HEK293 (cell line): ENCODE measurements around the gene MAGI1.

Experiments used
- CTCF ChIA-PET: fragments of 350-600 bp; formaldehyde crosslinking; extraction: SDS; loops from one replicate; lab custom pipeline; 2021; ENCODE audit warnings: antibody characterized with exemption; lab: Yijun Ruan, JAX
- POLR2A ChIA-PET: fragments of 300-600 bp; formaldehyde crosslinking; extraction: SDS; loops from one replicate; lab custom pipeline; 2020; ENCODE audit warnings: antibody characterized with exemption, inconsistent platforms; lab: Yijun Ruan, JAX
- H3K27ac ChIP-seq: fragments of 200-500 bp; sonication (Bioruptor generic); 2 replicates; pipeline ENCODE4 v1.5.1; 2014; ENCODE audit warnings: low read depth, low read length, control low read depth, inconsistent platforms; ENCODE audit errors: extremely low read depth
- H3K36me3 ChIP-seq, 2 experiments: fragments of 200-500 bp in 1 of 2; sonication (Bioruptor generic) in 1 of 2; 1 replicate in 1 of 2; 2 replicates in 1 of 2; pipeline ENCODE4 v1.5.1; 2014 to 2017; ENCODE audit warnings: inconsistent platforms in 2 of 2, low read length in 2 of 2; ENCODE audit not compliant: control insufficient read depth in 2 of 2, insufficient read depth in 1 of 2
- H3K4me1 ChIP-seq: fragments of 200-500 bp; sonication (Bioruptor generic); 2 replicates; pipeline ENCODE4 v1.5.1; 2014; ENCODE audit warnings: mild to moderate bottlenecking, low read length, inconsistent platforms; ENCODE audit not compliant: control insufficient read depth, insufficient read depth
- H3K4me3 ChIP-seq: 2 replicates; pipeline ENCODE4 v1.5.1; 2011; ENCODE audit warnings: low read depth, mild to moderate bottlenecking, control low read depth, low read length, moderate library complexity
- H3K9me3 ChIP-seq: fragments of 200-500 bp; sonication (Bioruptor generic); 2 replicates; pipeline ENCODE4 v1.5.1; 2014; ENCODE audit warnings: low read depth, low read length, inconsistent platforms; ENCODE audit not compliant: control insufficient read depth, insufficient read depth
- GLI2 ChIP-seq: fragments of 450-650 bp; formaldehyde crosslinking; IDR thresholded peaks from 2 replicates; pipeline ENCODE4; 2017; ENCODE audit warnings: missing biosample characterization, missing genetic modification characterization, low read depth, borderline replicate concordance
- HOXD13 ChIP-seq: sonication (generic); formaldehyde crosslinking; IDR thresholded peaks from 2 replicates; pipeline ENCODE4 v1.8.0; 2022; ENCODE audit warnings: missing genetic modification reagents, borderline replicate concordance
- KLF9 ChIP-seq: fragments of 450-650 bp; formaldehyde crosslinking; IDR thresholded peaks from 2 replicates; pipeline ENCODE4 v1.5.1; 2016; ENCODE audit warnings: missing biosample characterization, missing genetic modification characterization, low read depth
- PRDM1 ChIP-seq: fragments of 450-650 bp; formaldehyde crosslinking; IDR thresholded peaks from 2 replicates; pipeline ENCODE4; 2016; ENCODE audit warnings: missing biosample characterization, missing genetic modification characterization
- ZBTB1 ChIP-seq: fragments of 450-650 bp; formaldehyde crosslinking; IDR thresholded peaks from 2 replicates; pipeline ENCODE4 v1.5.1; 2016; ENCODE audit warnings: missing biosample characterization, missing genetic modification characterization
- ZBTB17 ChIP-seq: fragments of 450-650 bp; formaldehyde crosslinking; IDR thresholded peaks from 2 replicates; pipeline ENCODE4 v1.5.1; 2016; ENCODE audit warnings: missing biosample characterization, missing genetic modification characterization
- ZFP37 ChIP-seq: fragments of 450-650 bp; formaldehyde crosslinking; IDR thresholded peaks from 2 replicates; pipeline ENCODE4 v1.5.1; 2016; ENCODE audit warnings: missing biosample characterization, missing genetic modification characterization
- ZNF302 ChIP-seq: fragments of 450-650 bp; formaldehyde crosslinking; IDR thresholded peaks from 2 replicates; pipeline ENCODE4 v1.5.1; 2016; ENCODE audit warnings: missing biosample characterization, missing genetic modification characterization, low read depth
- ZNF311 ChIP-seq: fragments of 450-650 bp; formaldehyde crosslinking; IDR thresholded peaks from 2 replicates; pipeline ENCODE4 v1.5.1; 2017; ENCODE audit warnings: missing biosample characterization, missing genetic modification characterization, borderline replicate concordance
- ZNF404 ChIP-seq: fragments of 450-650 bp; formaldehyde crosslinking; IDR thresholded peaks from 2 replicates; pipeline ENCODE4 v1.5.1; 2017; ENCODE audit warnings: missing biosample characterization, missing genetic modification characterization
- ZNF514 ChIP-seq: fragments of 450-650 bp; formaldehyde crosslinking; IDR thresholded peaks from 2 replicates; pipeline ENCODE4 v1.5.1; 2016; ENCODE audit warnings: missing biosample characterization, missing genetic modification characterization
- ZNF555 ChIP-seq: fragments of 450-650 bp; formaldehyde crosslinking; conservative IDR thresholded peaks from 2 replicates; pipeline ENCODE4 v1.5.1; 2017; ENCODE audit warnings: missing biosample characterization, mild to moderate bottlenecking, missing genetic modification characterization, inconsistent platforms
- ZNF561 ChIP-seq: fragments of 450-650 bp; IDR thresholded peaks from 2 replicates; pipeline ENCODE4 v1.5.1; 2018; ENCODE audit warnings: missing biosample characterization, missing genetic modification characterization, borderline replicate concordance
- ZNF600 ChIP-seq: fragments of 450-650 bp; formaldehyde crosslinking; IDR thresholded peaks from 2 replicates; pipeline ENCODE4 v1.5.1; 2016; ENCODE audit warnings: missing biosample characterization, missing genetic modification characterization
- ZNF654 ChIP-seq: fragments of 450-650 bp; formaldehyde crosslinking; IDR thresholded peaks from 2 replicates; pipeline ENCODE4 v1.5.1; 2016; ENCODE audit warnings: low read depth, missing biosample characterization, missing genetic modification characterization
- ZNF843 ChIP-seq: fragments of 450-650 bp; formaldehyde crosslinking; IDR thresholded peaks from 2 replicates; pipeline ENCODE4 v1.5.1; 2016; ENCODE audit warnings: missing biosample characterization, missing genetic modification characterization
- ZSCAN23 ChIP-seq: fragments of 450-650 bp; formaldehyde crosslinking; IDR thresholded peaks from 2 replicates; pipeline ENCODE4 v1.5.1; 2016; ENCODE audit warnings: missing biosample characterization, missing genetic modification characterization
- TF ChIP-seq, protein P1 (sequence below): fragments of 450-650 bp; formaldehyde crosslinking; IDR thresholded peaks from 2 replicates; pipeline ENCODE4 v1.5.1; 2016; ENCODE audit warnings: missing biosample characterization, missing genetic modification characterization
- TF ChIP-seq, protein P2 (sequence below): fragments of 450-650 bp; formaldehyde crosslinking; IDR thresholded peaks from 2 replicates; pipeline ENCODE4 v1.5.1; 2017; ENCODE audit warnings: missing biosample characterization, missing genetic modification characterization

MAGI1 gene

DNA sequence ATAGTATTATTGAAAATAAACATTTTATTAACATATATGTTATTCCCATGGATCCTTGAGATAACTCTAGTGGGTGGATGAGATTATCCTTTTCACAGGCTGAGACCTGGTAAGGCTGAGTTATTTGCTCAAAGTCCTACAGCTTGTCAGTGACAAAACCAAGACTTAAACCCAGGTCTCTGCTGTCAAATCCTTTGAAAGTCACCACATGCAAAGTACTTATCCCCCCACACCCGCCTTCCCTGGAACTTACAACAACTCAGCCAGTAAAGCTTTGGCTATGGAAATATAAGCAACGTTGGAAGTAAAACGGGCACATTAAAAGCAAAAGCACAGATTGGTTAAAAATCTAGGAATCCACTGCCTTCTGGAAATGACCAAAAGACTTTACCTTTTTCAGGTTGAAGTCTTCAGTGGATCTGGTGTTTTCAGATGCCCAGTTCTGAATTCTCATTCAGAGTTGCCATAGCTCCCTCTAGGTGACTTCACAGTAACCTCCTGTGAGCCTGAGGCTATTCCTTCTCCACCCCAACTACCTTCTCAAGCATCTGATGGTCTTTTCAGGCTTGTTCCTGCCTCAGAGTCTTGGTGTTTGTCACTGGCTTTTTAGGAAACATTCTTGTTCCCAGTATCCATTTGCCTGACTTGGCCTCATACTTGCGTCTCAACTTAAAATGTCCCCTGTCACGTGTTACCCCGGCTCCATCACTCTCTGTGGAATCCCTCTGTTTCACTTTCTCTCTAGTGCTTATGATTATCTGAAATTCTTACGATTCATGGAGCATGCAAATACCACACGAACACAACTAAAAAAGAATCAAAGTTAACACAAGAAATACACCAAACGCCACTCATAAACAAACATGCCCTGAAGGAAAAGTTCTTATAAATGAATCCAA is 131.2 kb downstream of the MAGI1 start:
- TF ChIP-seq ZBTB17 (tag by site-specific recombination) (no peak), ZNF514 (tag by site-specific recombination) (no peak)
- TF ChIP-seq, all 188 proteins: peak for 0
- Histone ChIP-seq H3K4me1 (no peaks in the 10 kb centered on the region), H3K9me3 (no peaks in the 10 kb centered on the region), H3K4me3 (no peak overlapping the region), H3K36me3 (no peaks in the 10 kb centered on the region), H3K27ac (no peak overlapping the region)
- ChIA-PET POLR2A (no interaction called here), CTCF (interaction anchor here (1.2 kb wide), 1 partner anchor 88 kb away, joined by 3 read pairs; no protein-coding TSS in a partner anchor)

DNA sequence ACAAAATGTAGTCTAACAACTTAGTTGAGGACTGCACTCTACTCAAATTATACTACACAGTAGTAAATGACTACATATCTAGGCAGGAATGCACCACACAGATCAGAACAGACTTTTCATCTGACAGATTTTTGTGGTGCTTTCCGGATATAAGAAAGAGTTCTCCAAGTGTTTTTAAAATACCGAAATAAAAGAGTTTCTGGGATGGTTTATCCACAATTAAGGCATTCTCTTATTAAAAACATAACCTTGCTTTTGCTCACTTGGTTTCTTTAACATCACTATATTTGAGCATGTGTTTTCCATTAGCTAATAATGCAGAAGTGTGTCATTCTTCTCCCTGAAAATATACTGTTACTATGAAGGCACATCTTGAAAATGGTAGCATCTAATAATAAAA is 132.9 kb downstream of the MAGI1 start:
- no peak overlapping the region for H3K4me3 ChIP-seq
- no peaks in the 10 kb centered on the region for H3K36me3 ChIP-seq
- no peak for TF ChIP-seq HOXD13 (CRISPR knock-in tag)
- TF ChIP-seq ZSCAN23 (tag by site-specific recombination): no peak
- no peak for TF ChIP-seq ZNF600 (tag by site-specific recombination)
- TF ChIP-seq PRDM1 (tag by site-specific recombination): no peak
- no peak for TF ChIP-seq KLF9 (tag by site-specific recombination)
- TF ChIP-seq ZNF561 (tag by site-specific recombination): no peak
- TF ChIP-seq ZNF843 (tag by site-specific recombination): no peak
- no peak for TF ChIP-seq ZNF555
- no peak for TF ChIP-seq GLI2 (tag by site-specific recombination)
- TF ChIP-seq, protein P1, sequence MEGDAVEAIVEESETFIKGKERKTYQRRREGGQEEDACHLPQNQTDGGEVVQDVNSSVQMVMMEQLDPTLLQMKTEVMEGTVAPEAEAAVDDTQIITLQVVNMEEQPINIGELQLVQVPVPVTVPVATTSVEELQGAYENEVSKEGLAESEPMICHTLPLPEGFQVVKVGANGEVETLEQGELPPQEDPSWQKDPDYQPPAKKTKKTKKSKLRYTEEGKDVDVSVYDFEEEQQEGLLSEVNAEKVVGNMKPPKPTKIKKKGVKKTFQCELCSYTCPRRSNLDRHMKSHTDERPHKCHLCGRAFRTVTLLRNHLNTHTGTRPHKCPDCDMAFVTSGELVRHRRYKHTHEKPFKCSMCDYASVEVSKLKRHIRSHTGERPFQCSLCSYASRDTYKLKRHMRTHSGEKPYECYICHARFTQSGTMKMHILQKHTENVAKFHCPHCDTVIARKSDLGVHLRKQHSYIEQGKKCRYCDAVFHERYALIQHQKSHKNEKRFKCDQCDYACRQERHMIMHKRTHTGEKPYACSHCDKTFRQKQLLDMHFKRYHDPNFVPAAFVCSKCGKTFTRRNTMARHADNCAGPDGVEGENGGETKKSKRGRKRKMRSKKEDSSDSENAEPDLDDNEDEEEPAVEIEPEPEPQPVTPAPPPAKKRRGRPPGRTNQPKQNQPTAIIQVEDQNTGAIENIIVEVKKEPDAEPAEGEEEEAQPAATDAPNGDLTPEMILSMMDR (tag by site-specific recombination): no peak
- no peak for TF ChIP-seq ZFP37 (tag by site-specific recombination)
- no peak for TF ChIP-seq ZNF311 (tag by site-specific recombination)
- no peaks in the 10 kb centered on the region for H3K4me1 ChIP-seq
- ChIA-PET POLR2A (interaction anchor here (0.7 kb wide), 1 partner anchor 15 kb away, joined by 3 read pairs; no protein-coding TSS in a partner anchor), CTCF (interaction anchor here (1.4 kb wide), 1 partner anchor 9 kb away, joined by 5 read pairs; no protein-coding TSS in a partner anchor)
- H3K27ac ChIP-seq: no peak overlapping the region
- no peaks in the 10 kb centered on the region for H3K9me3 ChIP-seq

DNA sequence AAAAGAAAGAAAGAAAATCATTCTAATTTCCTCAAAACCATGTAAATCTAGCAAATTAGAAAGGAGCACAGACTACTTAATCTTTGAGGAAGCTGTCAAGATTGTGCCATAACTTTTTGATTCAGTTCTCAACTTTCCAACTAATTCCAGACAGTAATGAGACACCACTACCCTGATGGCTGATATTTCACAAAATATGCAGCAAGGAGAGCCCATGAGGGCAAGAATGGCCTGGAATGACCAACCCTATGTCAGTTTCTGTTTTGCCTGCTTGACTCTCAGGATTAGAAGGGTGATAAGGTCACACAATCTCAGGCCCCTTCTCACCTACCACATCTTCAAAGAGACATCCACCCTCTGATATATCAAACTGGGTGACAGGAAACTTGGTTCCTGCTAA is 134.7 kb downstream of the MAGI1 start:
- no peak for TF ChIP-seq ZBTB1 (tag by site-specific recombination)
- TF ChIP-seq ZNF404 (tag by site-specific recombination): no peak
- TF ChIP-seq, protein P2, sequence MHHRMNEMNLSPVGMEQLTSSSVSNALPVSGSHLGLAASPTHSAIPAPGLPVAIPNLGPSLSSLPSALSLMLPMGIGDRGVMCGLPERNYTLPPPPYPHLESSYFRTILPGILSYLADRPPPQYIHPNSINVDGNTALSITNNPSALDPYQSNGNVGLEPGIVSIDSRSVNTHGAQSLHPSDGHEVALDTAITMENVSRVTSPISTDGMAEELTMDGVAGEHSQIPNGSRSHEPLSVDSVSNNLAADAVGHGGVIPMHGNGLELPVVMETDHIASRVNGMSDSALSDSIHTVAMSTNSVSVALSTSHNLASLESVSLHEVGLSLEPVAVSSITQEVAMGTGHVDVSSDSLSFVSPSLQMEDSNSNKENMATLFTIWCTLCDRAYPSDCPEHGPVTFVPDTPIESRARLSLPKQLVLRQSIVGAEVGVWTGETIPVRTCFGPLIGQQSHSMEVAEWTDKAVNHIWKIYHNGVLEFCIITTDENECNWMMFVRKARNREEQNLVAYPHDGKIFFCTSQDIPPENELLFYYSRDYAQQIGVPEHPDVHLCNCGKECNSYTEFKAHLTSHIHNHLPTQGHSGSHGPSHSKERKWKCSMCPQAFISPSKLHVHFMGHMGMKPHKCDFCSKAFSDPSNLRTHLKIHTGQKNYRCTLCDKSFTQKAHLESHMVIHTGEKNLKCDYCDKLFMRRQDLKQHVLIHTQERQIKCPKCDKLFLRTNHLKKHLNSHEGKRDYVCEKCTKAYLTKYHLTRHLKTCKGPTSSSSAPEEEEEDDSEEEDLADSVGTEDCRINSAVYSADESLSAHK (tag by site-specific recombination): no peak
- no peak for TF ChIP-seq ZNF302 (tag by site-specific recombination)
- TF ChIP-seq ZNF654 (tag by site-specific recombination): no peak
- no peaks in the 10 kb centered on the region for H3K4me1 ChIP-seq
- no peak overlapping the region for H3K4me3 ChIP-seq
- no peaks in the 10 kb centered on the region for H3K36me3 ChIP-seq
- H3K9me3 ChIP-seq: no peaks in the 10 kb centered on the region
- CTCF ChIA-PET: interaction anchor here (0.7 kb wide), 1 partner anchor 50 kb away, joined by 4 read pairs; no protein-coding TSS in a partner anchor
- no peak overlapping the region for H3K27ac ChIP-seq
- POLR2A ChIA-PET: no interaction called here
